Measurements from ENCODE around the gene INPP5A. TPM values are rescaled to one million over a fixed set of nuclear protein-coding genes. Genes with fewer than 3 reads are reported as not detected.

Gene INPP5A
- total and polyA plus RNA-seq, 9 of the 15 experiments (the other 6 are each of a cell fraction or from before 2014, with no cell fraction given): 0.66 to 11.6 (median 7.7) TPM

- WGBS (ENCODE audit: insufficient coverage, low coverage, missing lambda C conversion rate): 7% methylated on average over 5 of the region's 17 CpGs
- H3K4me1 ChIP-seq (replicated peaks in 1 of 2; ENCODE audit: control insufficient read depth in 2 of 2, insufficient read depth in 2 of 2, low read length in 2 of 2): peaks cover 0 to 11% of the 10 kb centered on the region in 2 experiments; a peak in 1 of 5 replicates
- in situ Hi-C loops (cut with MboI): no loop called here
- ChIA-PET CTCF (ENCODE audit: low intra/inter-chr PET ratio) (no interaction called here), POLR2A (no interaction called here)
- DNase-seq (ENCODE audit: extremely low read depth in 1 of 4, low spot score in 3 of 4) (no peak), ATAC-seq (no peak), FAIRE-seq (no peak)
- no peak overlapping the region for H3K27ac ChIP-seq (ENCODE audit: extremely low read depth, low read depth, low read length)
- H3K9ac ChIP-seq (ENCODE audit: insufficient read depth in 1 of 2, low read depth in 2 of 2, low read length in 2 of 2): no peak overlapping the region
- no peaks in the 10 kb centered on the region for H3K9me1 ChIP-seq (ENCODE audit: control insufficient read depth, insufficient read depth, low read length)
- H2AFZ ChIP-seq (ENCODE audit: low read depth, low read length): no peak overlapping the region
- H3K79me2 ChIP-seq (ENCODE audit: control insufficient read depth, insufficient read depth, low read length): no peaks in the 10 kb centered on the region
- no peaks in the 10 kb centered on the region for H4K20me1 ChIP-seq (replicated peaks; ENCODE audit: control insufficient read depth, insufficient read depth, low read length)
- BruUV-seq (replicated peaks): no TSS peak
- TF ChIP-seq ETS2 (tag; IDR thresholded peaks at IDR 0.05; ENCODE audit: borderline replicate concordance, poor library complexity, severe bottlenecking) (no peak), ZSCAN29 (IDR thresholded peaks at IDR 0.05) (peak; percentile 84), YBX1 (IDR thresholded peaks at IDR 0.05) (no peak)
- H3K4me2 ChIP-seq (ENCODE audit: insufficient read depth, low read length): no peak overlapping the region
- H3K36me3 ChIP-seq (ENCODE audit: control insufficient read depth, insufficient read depth, low read length): no peaks in the 10 kb centered on the region
- no peak overlapping the region for H3K4me3 ChIP-seq
- no peaks in the 10 kb centered on the region for H3K9me3 ChIP-seq (replicated peaks; ENCODE audit: control insufficient read depth, insufficient read depth, low read depth, low read length)
- intact Hi-C loops (cut with micrococcal nuclease): loop anchor here (10.0 kb wide), 1 partner anchor 138 kb away; no protein-coding TSS in a partner anchor
- peaks cover 2 to 17% of the 10 kb centered on the region in 2 experiments; a peak in 3 of 5 replicates for H3K27me3 ChIP-seq (ENCODE audit: control insufficient read depth in 2 of 2, insufficient read depth in 2 of 2, low read length in 2 of 2)
These were observed 255.2 kb downstream of the INPP5A start for GRCh38 chr10:132792796-132793195.

GRCh38 chr10:132793213-132793612 is 255.6 kb downstream of the INPP5A start:
- peak in 2 of 3 experiments; percentile 11 to 13; a peak in 1 of 6 replicates for TF ChIP-seq CTCF (IDR thresholded peaks at IDR 0.05 in 2 of 3, conservative IDR thresholded peaks at IDR 0.05 in 1 of 3; ENCODE audit: insufficient read depth in 2 of 3, low read depth in 1 of 3, low read length in 3 of 3)
- TF ChIP-seq NFIX (CRISPR knock-in tag; IDR thresholded peaks at IDR 0.05; ENCODE audit: low read depth): no peak
- intact Hi-C loops (cut with micrococcal nuclease) (loop anchor here (10.0 kb wide), 1 partner anchor 138 kb away; no protein-coding TSS in a partner anchor), in situ Hi-C loops (cut with MboI) (no loop called here)
- Histone ChIP-seq H3K4me1 (replicated peaks in 1 of 2; ENCODE audit: control insufficient read depth in 2 of 2, insufficient read depth in 2 of 2, low read length in 2 of 2) (peaks cover 0 to 11% of the 10 kb centered on the region in 2 experiments; a peak in 1 of 5 replicates), H3K9me1 (ENCODE audit: control insufficient read depth, insufficient read depth, low read length) (no peaks in the 10 kb centered on the region), H3K9me3 (replicated peaks; ENCODE audit: control insufficient read depth, insufficient read depth, low read depth, low read length) (no peaks in the 10 kb centered on the region), H3K27me3 (ENCODE audit: control insufficient read depth in 2 of 2, insufficient read depth in 2 of 2, low read length in 2 of 2) (peaks cover 2 to 21% of the 10 kb centered on the region in 2 experiments; a peak in 3 of 5 replicates), H4K20me1 (replicated peaks; ENCODE audit: control insufficient read depth, insufficient read depth, low read length) (no peaks in the 10 kb centered on the region), H3K79me2 (ENCODE audit: control insufficient read depth, insufficient read depth, low read length) (no peaks in the 10 kb centered on the region), H3K4me2 (ENCODE audit: insufficient read depth, low read length) (no peak overlapping the region), H3K9ac (ENCODE audit: insufficient read depth in 1 of 2, low read depth in 2 of 2, low read length in 2 of 2) (no peak overlapping the region), H3K36me3 (ENCODE audit: control insufficient read depth, insufficient read depth, low read length) (no peaks in the 10 kb centered on the region), H3K4me3 (no peak overlapping the region), H2AFZ (ENCODE audit: low read depth, low read length) (no peak overlapping the region), H3K27ac (ENCODE audit: extremely low read depth, low read depth, low read length) (no peak overlapping the region)
- FAIRE-seq: no peak
- CTCF ChIA-PET (ENCODE audit: low intra/inter-chr PET ratio): no interaction called here
- BruUV-seq (replicated peaks): no TSS peak
- DNase-seq (ENCODE audit: extremely low read depth in 1 of 4, low spot score in 3 of 4): no peak
- WGBS (ENCODE audit: insufficient coverage, low coverage, missing lambda C conversion rate): 0% methylated on average over 3 of the region's 9 CpGs
- POLR2A ChIA-PET: no interaction called here
- ATAC-seq: 0 out of 3 replicates have a peak, but pooled peaks have one; percentile 25

Measured in K562 (cell line).